Cardiac septum (tissue), 1 donor: ENCODE data around the gene LRRC4B. TPM values are rescaled to one million over a fixed set of nuclear protein-coding genes. Genes with fewer than 3 reads are reported as not detected.

Experiments used
- DNase-seq: peaks from one replicate; pipeline ENCODE4 v3.0.0-alpha.2; 2020; ENCODE audit warnings: low spot score
- intact Hi-C: fragments of 100-400 bp; cut with DNase I; formaldehyde crosslinking; loops from one replicate; pipeline ENCODE4 v1.14.0; 2022
- total RNA-seq: library from RNA; stranded (reverse); fragmentation: NEBNext Ultra II Directional; extraction: Animal tissue kit (Norgen Biotek cat#: 25700); gene quantifications from one replicate; pipeline ENCODE4 v1.2.1, GENCODE V29; 2021
- donor health status: DM: no; HTN: no; CAD: no.

LRRC4B gene
- total RNA-seq, 1 donor from 2014 or later: 0.81 TPM

GRCh38 chr19:50512112-50512998, 55.9 kb downstream of the LRRC4B start:
- intact Hi-C loops: no loop called here
- peak; percentile 74 for DNase-seq

- DNase-seq: peak; percentile 98
- intact Hi-C loops: loop anchor here (1.0 to 2.0 kb wide), 2 partner anchors 34 to 127 kb away; partner anchors contain the start of genes EMC10, GARIN5A and POLD1
These were observed 57.0 kb downstream of the LRRC4B start, which contains the start of gene JOSD2 for GRCh38 chr19:50511069-50511822. TSS of gene JOSD2 (minus strand) at chr19:50511191. CDS start at chr19:50510431, 760 bp downstream.

GRCh38 chr19:50510700-50511068, 57.6 kb downstream of the LRRC4B start:
- intact Hi-C loops: loop anchor here (1.0 to 2.0 kb wide), 2 partner anchors 34 to 126 kb away; partner anchors contain the start of genes EMC10, GARIN5A and POLD1
- no peak for DNase-seq

- intact Hi-C loops: loop anchor here (2.0 kb wide), 1 partner anchor 33 kb away; the partner anchor contains the start of genes EMC10 and GARIN5A
These were observed 58.0 kb downstream of the LRRC4B start for GRCh38 chr19:50510121-50510670.

GRCh38 chr19:50509366-50509765, 58.9 kb downstream of the LRRC4B start:
- DNase-seq: no peak
- intact Hi-C loops: no loop called here

More at GRCh38 chr19:50510121-50510670, 58.0 kb downstream of the LRRC4B start:
- peak; percentile 69 for DNase-seq

GRCh38 chr19:50508843-50509190, 59.4 kb downstream of the LRRC4B start:
- intact Hi-C loops: no loop called here
- DNase-seq: no peak

GRCh38 chr19:50507376-50507775, 60.9 kb downstream of the LRRC4B start:
- intact Hi-C loops: no loop called here
- DNase-seq: no peak

GRCh38 chr19:50506700-50507099, 61.5 kb downstream of the LRRC4B start:
- intact Hi-C loops: no loop called here
- DNase-seq: no peak

GRCh38 chr19:50505856-50506611, 62.2 kb downstream of the LRRC4B start:
- intact Hi-C loops: no loop called here
- no peak for DNase-seq

GRCh38 chr19:50501568-50502475, 66.4 kb downstream of the LRRC4B start:
- intact Hi-C loops: no loop called here
- DNase-seq: peak; percentile 90

- no peak for DNase-seq
- intact Hi-C loops: no loop called here
These were observed 67.1 kb downstream of the LRRC4B start for GRCh38 chr19:50501186-50501567.

- peak; percentile 91 for DNase-seq
- intact Hi-C loops: no loop called here
These were observed 67.5 kb downstream of the LRRC4B start for GRCh38 chr19:50500753-50501151.

- DNase-seq: peak; percentile 90
These were observed 68.0 kb downstream of the LRRC4B start for GRCh38 chr19:50500060-50500752.

GRCh38 chr19:50498219-50499056, 69.8 kb downstream of the LRRC4B start:
- DNase-seq: no peak
- intact Hi-C loops: no loop called here

More at GRCh38 chr19:50500060-50500752, 68.0 kb downstream of the LRRC4B start:
- intact Hi-C loops: no loop called here

- intact Hi-C loops: no loop called here
- no peak for DNase-seq
These were observed 71.2 kb downstream of the LRRC4B start for GRCh38 chr19:50497022-50497405.

- intact Hi-C loops: no loop called here
- peak; percentile 88 for DNase-seq
These were observed 71.8 kb downstream of the LRRC4B start for GRCh38 chr19:50496189-50497021.
